PC-3 (cell line): ENCODE measurements around the gene MANF.

Experiments
- CTCF ChIP-seq: fragments of 300-600 bp; sonication (generic); conservative IDR thresholded peaks from 2 replicates; pipeline ENCODE4 v1.5.1; 2017; ENCODE audit warnings: antibody characterized with exemption, low read depth, mild to moderate bottlenecking, low read length
- EZH2 ChIP-seq: fragments of 300-600 bp; sonication (generic); IDR thresholded peaks from one replicate; pipeline ENCODE4 v1.6.1; 2017; ENCODE audit warnings: antibody characterized with exemption, mild to moderate bottlenecking, low read length; ENCODE audit not compliant: unreplicated experiment
- EZH2phosphoT487 ChIP-seq: fragments of 300-600 bp; sonication (generic); IDR thresholded peaks from 2 replicates; pipeline ENCODE4 v1.6.1; 2018; ENCODE audit warnings: mild to moderate bottlenecking, antibody characterized with exemption, low read length, borderline replicate concordance

GRCh38 chr3:51401735-51402134 is 16.6 kb downstream of the MANF start:
- TF ChIP-seq EZH2phosphoT487 (no peak), CTCF (no peak), EZH2 (no peak)
